ENCODE data around the gene C14orf132.

C14orf132 gene

GRCh38 chr14:96122496-96122895, 83.3 kb downstream of the C14orf132 start:
- DNase-seq = no peak

GRCh38 chr14:96125536-96125935, 86.4 kb downstream of the C14orf132 start:
- no peak for DNase-seq

- no peak for DNase-seq
Measured at GRCh38 chr14:96126339-96126782, 87.2 kb downstream of the C14orf132 start.

GRCh38 chr14:96126783-96127271, 87.7 kb downstream of the C14orf132 start:
- DNase-seq = peak; percentile 4

GRCh38 chr14:96129128-96129736, 90.1 kb downstream of the C14orf132 start:
- DNase-seq = no peak

- peak; percentile 31 for DNase-seq
Measured at GRCh38 chr14:96130391-96130790, 91.2 kb downstream of the C14orf132 start.

GRCh38 chr14:96130854-96131253, 91.7 kb downstream of the C14orf132 start:
- DNase-seq = no peak

GRCh38 chr14:96131836-96132235, 92.7 kb downstream of the C14orf132 start:
- peak; percentile 7 for DNase-seq

GRCh38 chr14:96134508-96134907, 95.3 kb downstream of the C14orf132 start:
- DNase-seq = no peak

- DNase-seq = no peak
Measured at GRCh38 chr14:96135285-96135684, 96.1 kb downstream of the C14orf132 start.

- no peak for DNase-seq
Measured at GRCh38 chr14:96136371-96137005, 97.3 kb downstream of the C14orf132 start.

GRCh38 chr14:96138241-96138640, 99.1 kb downstream of the C14orf132 start:
- DNase-seq = no peak

GRCh38 chr14:96139169-96139568, 100.0 kb downstream of the C14orf132 start:
- no peak for DNase-seq

GRCh38 chr14:96139879-96140278, 100.7 kb downstream of the C14orf132 start:
- DNase-seq = no peak

- DNase-seq = no peak
Measured at GRCh38 chr14:96140952-96141351, 101.8 kb downstream of the C14orf132 start.
